Embryonic facial prominence (tissue), 1 donor: ENCODE results near the gene TIMELESS.
"Not testable (repeated sequence)": the region's sequence is repeated elsewhere in the genome, so short reads cannot be mapped to it uniquely, and the experiment has no call there.

Source experiments
- DNase-seq: peaks from one replicate; pipeline ENCODE4 v3.0.0-alpha.2; 2016; ENCODE audit errors: extremely low spot score

Gene TIMELESS

GRCh38 chr12:56462565-56462964 lies 13.3 kb upstream of the TIMELESS start:
- DNase-seq, result no peak

- DNase-seq, result no peak
Measured at GRCh38 chr12:56461235-56462159, 12.3 kb upstream of the TIMELESS start.

GRCh38 chr12:56457817-56458216 lies 8.6 kb upstream of the TIMELESS start:
- no peak for DNase-seq

- no peak for DNase-seq
Measured at GRCh38 chr12:56454557-56454956, 5.3 kb upstream of the TIMELESS start, which contains the start of gene MIP. MIP (minus strand) TSS chr12:56454657; CDS start chr12:56454613, 44 bp downstream.

- no peak for DNase-seq
Measured at GRCh38 chr12:56451147-56451546, 1.9 kb upstream of the TIMELESS start.

- DNase-seq, result no peak
Measured at GRCh38 chr12:56450241-56450640, 1.0 kb upstream of the TIMELESS start.

- no peak for DNase-seq
Measured at GRCh38 chr12:56449622-56449984, 377 bp upstream of the TIMELESS start.

GRCh38 chr12:56443208-56443607 lies 6.0 kb downstream of the TIMELESS start:
- not testable (repeated sequence) for DNase-seq

GRCh38 chr12:56437430-56438176 lies 11.6 kb downstream of the TIMELESS start:
- DNase-seq, result no peak

GRCh38 chr12:56434828-56435227 lies 14.4 kb downstream of the TIMELESS start:
- no peak for DNase-seq

GRCh38 chr12:56431850-56432249 lies 17.4 kb downstream of the TIMELESS start:
- no peak for DNase-seq

GRCh38 chr12:56431288-56431687 lies 17.9 kb downstream of the TIMELESS start:
- DNase-seq, result no peak

GRCh38 chr12:56425940-56426438 lies 23.2 kb downstream of the TIMELESS start:
- DNase-seq, result no peak

GRCh38 chr12:56425193-56425592 lies 24.0 kb downstream of the TIMELESS start:
- DNase-seq, result no peak

GRCh38 chr12:56420411-56420810 lies 28.8 kb downstream of the TIMELESS start:
- DNase-seq, result no peak

- DNase-seq, result no peak
Measured at GRCh38 chr12:56417739-56418138, 31.5 kb downstream of the TIMELESS start.

GRCh38 chr12:56414401-56414800 lies 34.8 kb downstream of the TIMELESS start:
- no peak for DNase-seq

- no peak for DNase-seq
Measured at GRCh38 chr12:56413392-56413791, 35.8 kb downstream of the TIMELESS start.

- no peak for DNase-seq
Measured at GRCh38 chr12:56411781-56412639, 37.2 kb downstream of the TIMELESS start.

- no peak for DNase-seq
Measured at GRCh38 chr12:56410768-56411167, 38.5 kb downstream of the TIMELESS start.

GRCh38 chr12:56408799-56409417 lies 40.3 kb downstream of the TIMELESS start:
- no peak for DNase-seq
